ENCODE measurements around the gene SH3BP1.

- TF ChIP-seq CTCF (conservative IDR thresholded peaks at IDR 0.05; ENCODE audit: low read depth in 2 of 2) (no peak), CREB1 (CRISPR knock-in tag; IDR thresholded peaks at IDR 0.05; ENCODE audit: low read depth) (no peak), EZH2phosphoT487 (IDR thresholded peaks at IDR 0.05; ENCODE audit: unreplicated experiment) (no peak)
Measured at GRCh38 chr22:37638391-37639069, 939 bp upstream of the SH3BP1 start.

Data from GM23338 (cell line).